K562 (cell line): ENCODE data around the gene NDFIP1. TPM values are rescaled to one million over a fixed set of nuclear protein-coding genes. Genes with fewer than 3 reads are reported as not detected.

Experiments used
- ATAC-seq: fragments of 200-7000 bp; cut with Tn5 transposase; 3 replicates; pipeline ENCODE4 v1.9.1; 2020; ENCODE audit warnings: moderate library complexity
- BruUV-seq: library from RNA; stranded (reverse); fragments of 400-500 nt; replicated peaks from 2 replicates; lab custom pipeline; 2021; lab: Mats Ljungman, UMichigan
- CTCF ChIA-PET: fragments of 300-600 bp; formaldehyde crosslinking; extraction: SDS; loops from one replicate; lab custom pipeline; 2021; ENCODE audit warnings: low intra/inter-chr PET ratio; lab: Yijun Ruan, JAX
- POLR2A ChIA-PET: fragments of 300-600, 350-650 bp; sonication (Branson Sonifier 250); formaldehyde crosslinking; extraction: SDS; loops from one replicate; lab custom pipeline; 2021; ENCODE audit warnings: antibody characterized with exemption, inconsistent platforms; lab: Yijun Ruan, JAX
- DNase-seq, 4 experiments: peaks; one replicate each; pipeline versions ENCODE4 v3.0.0 to v3.0.0-alpha.2; 2011 to 2018; ENCODE audit warnings: low spot score in 3 of 4, mixed read lengths in 3 of 4; ENCODE audit errors: extremely low read depth in 1 of 4
- FAIRE-seq: peaks from 2 replicates; lab custom pipeline; 2011; peaks lifted over from hg19 to GRCh38; lab: Jason Lieb, UNC
- H2AFZ ChIP-seq: 2 replicates; pipeline ENCODE4 v1.6.0; 2011; ENCODE audit warnings: low read depth, low read length, control low read depth, inconsistent platforms
- H3K27ac ChIP-seq: fragments of 200-600 bp; 3 replicates; pipeline ENCODE4 v1.8.0; 2011; ENCODE audit warnings: low read depth, mild to moderate bottlenecking, control low read depth, inconsistent platforms, low read length, moderate library complexity, mixed read lengths; ENCODE audit errors: extremely low read depth
- H3K27me3 ChIP-seq, 2 experiments: fragments of 300-600 bp in 1 of 2; 2 replicates in 1 of 2; 3 replicates in 1 of 2; pipeline versions ENCODE4 v1.6.0 to v1.8.0; 2011; ENCODE audit warnings: inconsistent platforms in 2 of 2, low read length in 2 of 2, mild to moderate bottlenecking in 1 of 2, mixed read lengths in 1 of 2, moderate library complexity in 1 of 2; ENCODE audit not compliant: control insufficient read depth in 2 of 2, insufficient read depth in 2 of 2
- H3K36me3 ChIP-seq: fragments of 300-600 bp; 3 replicates; pipeline ENCODE4 v1.8.0; 2011; ENCODE audit warnings: mild to moderate bottlenecking, low read length, inconsistent platforms; ENCODE audit not compliant: control insufficient read depth, insufficient read depth
- H3K4me1 ChIP-seq, 2 experiments: fragments of 200-600 bp in 1 of 2; replicated peaks in 1 of 2; 2 replicates in 1 of 2; 3 replicates in 1 of 2; pipeline versions ENCODE4 v1.5.1 to v1.8.0; 2011; ENCODE audit warnings: inconsistent platforms in 2 of 2, low read length in 2 of 2, mild to moderate bottlenecking in 1 of 2, mixed read lengths in 1 of 2, moderate library complexity in 1 of 2; ENCODE audit not compliant: control insufficient read depth in 2 of 2, insufficient read depth in 2 of 2
- H3K4me2 ChIP-seq: 2 replicates; pipeline ENCODE4 v1.6.1; 2011; ENCODE audit warnings: low read length, control low read depth, inconsistent platforms, mixed read lengths; ENCODE audit not compliant: insufficient read depth
- H3K4me3 ChIP-seq: fragments of 200-600 bp; sonication (generic), shearing (Covaris generic); 2 replicates; pipeline ENCODE4 v1.5.1; 2016; ENCODE audit warnings: control low read depth, inconsistent platforms
- H3K79me2 ChIP-seq: fragments of 200-600 bp; 3 replicates; pipeline ENCODE4 v1.8.0; 2011; ENCODE audit warnings: low read length, inconsistent platforms; ENCODE audit not compliant: control insufficient read depth, insufficient read depth
- H3K9ac ChIP-seq, 2 experiments: 2 replicates each; pipeline versions ENCODE4 v1.6.0 to v1.6.1; 2011; ENCODE audit warnings: low read depth in 2 of 2, low read length in 2 of 2, control low read depth in 1 of 2, inconsistent platforms in 1 of 2, mild to moderate bottlenecking in 1 of 2, mixed read lengths in 1 of 2; ENCODE audit not compliant: insufficient read depth in 1 of 2
- H3K9me1 ChIP-seq: one replicate; pipeline ENCODE4 v1.6.0; 2011; ENCODE audit warnings: inconsistent platforms, mild to moderate bottlenecking, low read length, moderate library complexity; ENCODE audit not compliant: control insufficient read depth, insufficient read depth
- H3K9me3 ChIP-seq: replicated peaks from 2 replicates; pipeline ENCODE4 v1.5.1; 2011; ENCODE audit warnings: low read depth, low read length, inconsistent platforms; ENCODE audit not compliant: control insufficient read depth, insufficient read depth
- H4K20me1 ChIP-seq: replicated peaks from 2 replicates; pipeline ENCODE4 v1.6.1; 2011; ENCODE audit warnings: low read length, inconsistent platforms, mixed read lengths; ENCODE audit not compliant: control insufficient read depth, insufficient read depth
- C11orf30 ChIP-seq: fragments of 450-650 bp; IDR thresholded peaks from 2 replicates; pipeline ENCODE4 v1.6.1; 2016; ENCODE audit warnings: low read depth, mild to moderate bottlenecking
- COPS2 ChIP-seq: fragments of 450-650 bp; conservative IDR thresholded peaks from 2 replicates; pipeline ENCODE4 v1.6.1; 2016; ENCODE audit warnings: mild to moderate bottlenecking, moderate library complexity
- DPF2 ChIP-seq: fragments of 450-650 bp; IDR thresholded peaks from 2 replicates; pipeline ENCODE4 v1.6.1; 2016
- FOXP1 ChIP-seq: sonication (generic); formaldehyde crosslinking; IDR thresholded peaks from 2 replicates; pipeline ENCODE4 v1.8.0; 2022; ENCODE audit warnings: mild to moderate bottlenecking, missing genetic modification reagents
- KDM1A ChIP-seq, 2 experiments: fragments of 450-650 bp; IDR thresholded peaks; 2 replicates each; pipeline ENCODE4 v1.6.1; 2016; ENCODE audit warnings: mild to moderate bottlenecking in 2 of 2
- MAFG ChIP-seq: fragments of 450-650 bp; conservative IDR thresholded peaks from 2 replicates; pipeline ENCODE4 v1.6.1; 2016; ENCODE audit warnings: missing genetic modification characterization, missing compliant biosample characterization
- MYBL2 ChIP-seq, 2 experiments: fragments of 450-650 bp in 1 of 2; sonication (generic) in 1 of 2; formaldehyde crosslinking in 1 of 2; IDR thresholded peaks; 2 replicates each; pipeline versions ENCODE4 v1.6.1 to v1.8.1; 2017 to 2022; ENCODE audit warnings: borderline replicate concordance in 1 of 2, inconsistent platforms in 1 of 2, low read depth in 1 of 2, mild to moderate bottlenecking in 1 of 2, missing genetic modification reagents in 1 of 2, moderate library complexity in 1 of 2
- SMARCA4 ChIP-seq: fragments of 450-650 bp; IDR thresholded peaks from 2 replicates; pipeline ENCODE4 v1.6.1; 2016
- TCF3 ChIP-seq: sonication (generic); formaldehyde crosslinking; IDR thresholded peaks from 2 replicates; pipeline ENCODE4 v1.4.0; 2020; ENCODE audit warnings: mild to moderate bottlenecking, missing genetic modification reagents
- TEAD4 ChIP-seq, 2 experiments: sonication (generic) in 1 of 2; formaldehyde crosslinking in 1 of 2; IDR thresholded peaks; 2 replicates each; pipeline versions ENCODE4 v1.6.1 to v1.8.0; 2012 to 2022; ENCODE audit warnings: borderline replicate concordance in 1 of 2, inconsistent platforms in 1 of 2, low read length in 1 of 2, mild to moderate bottlenecking in 1 of 2, missing genetic modification reagents in 1 of 2
- ZNF12 ChIP-seq: sonication (generic); formaldehyde crosslinking; IDR thresholded peaks from 2 replicates; pipeline ENCODE4 v1.4.0; 2020; ENCODE audit warnings: mild to moderate bottlenecking, missing genetic modification reagents
- in situ Hi-C: fragments of 300-500 bp; cut with MboI; formaldehyde crosslinking; loops from 4 replicates; pipeline ENCODE4 v1.15.0; 2018; ENCODE audit warnings: inconsistent platforms, mixed read lengths
- intact Hi-C: fragments of 100-400 bp; cut with micrococcal nuclease; formaldehyde crosslinking; loops from 2 replicates; pipeline ENCODE4 v1.14.2; 2022
- polyA plus RNA-seq, 8 experiments: library from polyadenylated mRNA; depleted of rRNA in 4 of 8; stranded (reverse) in 5 of 8; unstranded in 3 of 8; fragments of >200 nt; fragmentation: Nextera tagmentation in 2 of 8; fragmentation: Illumina TruSeq in 1 of 8; extraction: Ambion mirVana in 2 of 8; extraction: Trizol in 1 of 8; gene quantifications; 2 replicates each; pipeline versions ENCODE4 v1.2.1 to v1.2.3, GENCODE V29; 2011 to 2014; ENCODE audit warnings: inconsistent platforms in 1 of 8, missing spikeins in 1 of 8
- total RNA-seq, 7 experiments: library from RNA; depleted of rRNA in 6 of 7; stranded (reverse); fragments of >200 nt in 6 of 7; fragmentation: Illumina TruSeq in 2 of 7; extraction: Trizol in 2 of 7; gene quantifications; 2 replicates each; pipeline versions ENCODE4 v1.2.1 to v1.2.3, GENCODE V29; 2011 to 2021; ENCODE audit warnings: low replicate concordance in 1 of 7
- TF ChIP-seq, protein P1 (sequence below), 3 experiments: IDR thresholded peaks in 2 of 3; conservative IDR thresholded peaks in 1 of 3; 2 replicates each; pipeline ENCODE4 v1.5.1; 2011 to 2012; ENCODE audit warnings: low read length in 3 of 3, mild to moderate bottlenecking in 3 of 3, control low read depth in 2 of 3, improper control_type of control experiment in 1 of 3, inconsistent platforms in 1 of 3, low read depth in 1 of 3, mixed read lengths in 1 of 3, moderate library complexity in 1 of 3; ENCODE audit not compliant: insufficient read depth in 2 of 3
- TF ChIP-seq, protein P2 (sequence below), 2 experiments: fragments of 450-650 bp; conservative IDR thresholded peaks; 2 replicates each; pipeline ENCODE4 v1.6.1; 2017; ENCODE audit warnings: mild to moderate bottlenecking in 2 of 2, moderate library complexity in 2 of 2
- TF ChIP-seq, protein P3 (sequence below): fragments of 450-650 bp; IDR thresholded peaks from 2 replicates; pipeline ENCODE4 v1.6.1; 2018; ENCODE audit not compliant: partially characterized antibody

The NDFIP1 gene
- total and polyA plus RNA-seq, 9 of the 15 experiments (the other 6 are each of a cell fraction or from before 2014, with no cell fraction given): 5.3 to 37.5 (median 31.9) TPM

DNA sequence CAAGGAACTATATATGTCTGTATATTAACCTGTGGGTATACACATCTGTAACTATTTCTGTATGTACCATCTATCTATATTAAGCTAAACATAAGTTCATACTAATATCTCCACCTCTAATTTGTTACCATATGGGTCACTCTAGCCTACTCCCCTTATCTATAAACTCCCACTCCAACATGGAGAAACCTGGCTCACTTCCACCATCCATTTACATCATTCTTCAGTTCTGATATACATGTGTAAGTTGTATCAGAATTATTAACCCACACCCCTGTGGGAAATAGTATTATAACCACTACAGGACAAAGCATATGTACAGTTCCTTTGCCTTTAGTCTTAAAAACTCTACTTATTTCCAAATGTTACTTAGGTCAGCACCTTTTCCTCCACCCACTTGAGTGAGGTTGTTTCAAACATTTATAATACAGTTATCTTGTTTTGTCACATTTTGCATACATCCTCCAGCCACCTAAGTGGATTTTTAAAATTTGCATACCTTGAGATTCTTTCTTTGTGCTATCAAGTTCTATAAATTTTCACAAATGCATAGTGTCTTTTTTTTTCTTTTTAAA lies 10.6 kb downstream of the NDFIP1 start:
- H3K4me2 ChIP-seq: no peak overlapping the region; the same call in 1 of the 2 replicates
- peaks cover 23% of the 10 kb centered on the region for H3K36me3 ChIP-seq
- intact Hi-C loops: no loop called here
- CTCF ChIA-PET: no interaction called here
- DNase-seq: peak in 3 of 4 experiments; percentile 38 to 65 (median 49)
- no peak for FAIRE-seq
- no peak overlapping the region for H3K4me3 ChIP-seq
- H3K27ac ChIP-seq: peak overlapping the region; percentile 26; the same call in 2 of the 3 replicates
- POLR2A ChIA-PET: interaction anchor here (0.6 to 1.9 kb wide), 5 partner anchors 9 to 107 kb away, joined by 3 to 9 read pairs (median 4); partner anchors contain the start of genes GNPDA1 and NDFIP1
- no peaks in the 10 kb centered on the region for H3K9me1 ChIP-seq
- no peak overlapping the region for H3K9ac ChIP-seq
- no peaks in the 10 kb centered on the region for H3K9me3 ChIP-seq
- peaks cover 81% of the 10 kb centered on the region for H3K79me2 ChIP-seq
- in situ Hi-C loops: no loop called here
- H3K27me3 ChIP-seq: no peaks in the 10 kb centered on the region
- no TSS peak for BruUV-seq
- H2AFZ ChIP-seq: no peak overlapping the region
- H3K4me1 ChIP-seq: peaks cover 4 to 23% of the 10 kb centered on the region in 2 experiments; a peak in 4 of 5 replicates
- peak; percentile 77 for ATAC-seq
- H4K20me1 ChIP-seq: 0 out of 2 replicates have a peak, but pooled peaks cover 4% of the 10 kb centered on the region
- 0 out of 2 replicates have a peak, but pooled peaks have one; percentile 21 for TF ChIP-seq TCF3 (CRISPR knock-in tag)
- TF ChIP-seq SMARCA4: 0 out of 2 replicates have a peak, but pooled peaks have one; percentile 39
- TF ChIP-seq, protein P1, sequence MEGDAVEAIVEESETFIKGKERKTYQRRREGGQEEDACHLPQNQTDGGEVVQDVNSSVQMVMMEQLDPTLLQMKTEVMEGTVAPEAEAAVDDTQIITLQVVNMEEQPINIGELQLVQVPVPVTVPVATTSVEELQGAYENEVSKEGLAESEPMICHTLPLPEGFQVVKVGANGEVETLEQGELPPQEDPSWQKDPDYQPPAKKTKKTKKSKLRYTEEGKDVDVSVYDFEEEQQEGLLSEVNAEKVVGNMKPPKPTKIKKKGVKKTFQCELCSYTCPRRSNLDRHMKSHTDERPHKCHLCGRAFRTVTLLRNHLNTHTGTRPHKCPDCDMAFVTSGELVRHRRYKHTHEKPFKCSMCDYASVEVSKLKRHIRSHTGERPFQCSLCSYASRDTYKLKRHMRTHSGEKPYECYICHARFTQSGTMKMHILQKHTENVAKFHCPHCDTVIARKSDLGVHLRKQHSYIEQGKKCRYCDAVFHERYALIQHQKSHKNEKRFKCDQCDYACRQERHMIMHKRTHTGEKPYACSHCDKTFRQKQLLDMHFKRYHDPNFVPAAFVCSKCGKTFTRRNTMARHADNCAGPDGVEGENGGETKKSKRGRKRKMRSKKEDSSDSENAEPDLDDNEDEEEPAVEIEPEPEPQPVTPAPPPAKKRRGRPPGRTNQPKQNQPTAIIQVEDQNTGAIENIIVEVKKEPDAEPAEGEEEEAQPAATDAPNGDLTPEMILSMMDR (IDR thresholded peaks at IDR 0.05 in 2 of 3, conservative IDR thresholded peaks at IDR 0.05 in 1 of 3; ENCODE audit: insufficient read depth in 2 of 3, low read depth in 1 of 3, low read length in 3 of 3): no peak
- TF ChIP-seq ZNF12: no peak
- 0 out of 2 replicates have a peak, but pooled peaks have one; percentile 25 for TF ChIP-seq TEAD4 (IDR thresholded peaks at IDR 0.05; ENCODE audit: low read length)
- no peak for TF ChIP-seq TEAD4 (CRISPR knock-in tag; IDR thresholded peaks at IDR 0.05; ENCODE audit: borderline replicate concordance)
- TF ChIP-seq, protein P2, sequence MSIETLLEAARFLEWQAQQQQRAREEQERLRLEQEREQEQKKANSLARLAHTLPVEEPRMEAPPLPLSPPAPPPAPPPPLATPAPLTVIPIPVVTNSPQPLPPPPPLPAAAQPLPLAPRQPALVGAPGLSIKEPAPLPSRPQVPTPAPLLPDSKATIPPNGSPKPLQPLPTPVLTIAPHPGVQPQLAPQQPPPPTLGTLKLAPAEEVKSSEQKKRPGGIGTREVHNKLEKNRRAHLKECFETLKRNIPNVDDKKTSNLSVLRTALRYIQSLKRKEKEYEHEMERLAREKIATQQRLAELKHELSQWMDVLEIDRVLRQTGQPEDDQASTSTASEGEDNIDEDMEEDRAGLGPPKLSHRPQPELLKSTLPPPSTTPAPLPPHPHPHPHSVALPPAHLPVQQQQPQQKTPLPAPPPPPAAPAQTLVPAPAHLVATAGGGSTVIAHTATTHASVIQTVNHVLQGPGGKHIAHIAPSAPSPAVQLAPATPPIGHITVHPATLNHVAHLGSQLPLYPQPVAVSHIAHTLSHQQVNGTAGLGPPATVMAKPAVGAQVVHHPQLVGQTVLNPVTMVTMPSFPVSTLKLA (conservative IDR thresholded peaks at IDR 0.05): 0 out of 4 replicates have a peak, but pooled peaks of 1 of the 2 experiments have one; percentile 30
- TF ChIP-seq DPF2: peak; percentile 56; the same call in 1 of the 2 replicates
- no peak for TF ChIP-seq FOXP1 (CRISPR knock-in tag)
- peak; percentile 54; the same call in 1 of the 2 replicates for TF ChIP-seq C11orf30
- no peak for TF ChIP-seq COPS2
- TF ChIP-seq, protein P3, sequence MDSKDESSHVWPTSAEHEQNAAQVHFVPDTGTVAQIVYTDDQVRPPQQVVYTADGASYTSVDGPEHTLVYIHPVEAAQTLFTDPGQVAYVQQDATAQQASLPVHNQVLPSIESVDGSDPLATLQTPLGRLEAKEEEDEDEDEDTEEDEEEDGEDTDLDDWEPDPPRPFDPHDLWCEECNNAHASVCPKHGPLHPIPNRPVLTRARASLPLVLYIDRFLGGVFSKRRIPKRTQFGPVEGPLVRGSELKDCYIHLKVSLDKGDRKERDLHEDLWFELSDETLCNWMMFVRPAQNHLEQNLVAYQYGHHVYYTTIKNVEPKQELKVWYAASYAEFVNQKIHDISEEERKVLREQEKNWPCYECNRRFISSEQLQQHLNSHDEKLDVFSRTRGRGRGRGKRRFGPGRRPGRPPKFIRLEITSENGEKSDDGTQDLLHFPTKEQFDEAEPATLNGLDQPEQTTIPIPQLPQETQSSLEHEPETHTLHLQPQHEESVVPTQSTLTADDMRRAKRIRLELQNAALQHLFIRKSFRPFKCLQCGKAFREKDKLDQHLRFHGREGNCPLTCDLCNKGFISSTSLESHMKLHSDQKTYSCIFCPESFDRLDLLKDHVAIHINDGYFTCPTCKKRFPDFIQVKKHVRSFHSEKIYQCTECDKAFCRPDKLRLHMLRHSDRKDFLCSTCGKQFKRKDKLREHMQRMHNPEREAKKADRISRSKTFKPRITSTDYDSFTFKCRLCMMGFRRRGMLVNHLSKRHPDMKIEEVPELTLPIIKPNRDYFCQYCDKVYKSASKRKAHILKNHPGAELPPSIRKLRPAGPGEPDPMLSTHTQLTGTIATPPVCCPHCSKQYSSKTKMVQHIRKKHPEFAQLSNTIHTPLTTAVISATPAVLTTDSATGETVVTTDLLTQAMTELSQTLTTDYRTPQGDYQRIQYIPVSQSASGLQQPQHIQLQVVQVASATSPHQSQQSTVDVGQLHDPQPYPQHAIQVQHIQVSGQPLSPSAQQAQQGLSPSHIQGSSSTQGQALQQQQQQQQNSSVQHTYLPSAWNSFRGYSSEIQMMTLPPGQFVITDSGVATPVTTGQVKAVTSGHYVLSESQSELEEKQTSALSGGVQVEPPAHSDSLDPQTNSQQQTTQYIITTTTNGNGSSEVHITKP: peak; percentile 51
- TF ChIP-seq KDM1A (IDR thresholded peaks at IDR 0.05): 0 out of 4 replicates have a peak, but pooled peaks of 1 of the 2 experiments have one; percentile 12
- TF ChIP-seq MYBL2 (IDR thresholded peaks at IDR 0.05; ENCODE audit: low read depth): no peak
- TF ChIP-seq MYBL2 (CRISPR knock-in tag; IDR thresholded peaks at IDR 0.05; ENCODE audit: borderline replicate concordance): no peak
- TF ChIP-seq MAFG (tag): peak; percentile 29
